ENCODE data around the gene GAS6. TPM values are rescaled to one million over a fixed set of nuclear protein-coding genes. Genes with fewer than 3 reads are reported as not detected.

The GAS6 gene
- 2.5 and 3.9 TPM in 2 replicates for polyA plus RNA-seq

DNA sequence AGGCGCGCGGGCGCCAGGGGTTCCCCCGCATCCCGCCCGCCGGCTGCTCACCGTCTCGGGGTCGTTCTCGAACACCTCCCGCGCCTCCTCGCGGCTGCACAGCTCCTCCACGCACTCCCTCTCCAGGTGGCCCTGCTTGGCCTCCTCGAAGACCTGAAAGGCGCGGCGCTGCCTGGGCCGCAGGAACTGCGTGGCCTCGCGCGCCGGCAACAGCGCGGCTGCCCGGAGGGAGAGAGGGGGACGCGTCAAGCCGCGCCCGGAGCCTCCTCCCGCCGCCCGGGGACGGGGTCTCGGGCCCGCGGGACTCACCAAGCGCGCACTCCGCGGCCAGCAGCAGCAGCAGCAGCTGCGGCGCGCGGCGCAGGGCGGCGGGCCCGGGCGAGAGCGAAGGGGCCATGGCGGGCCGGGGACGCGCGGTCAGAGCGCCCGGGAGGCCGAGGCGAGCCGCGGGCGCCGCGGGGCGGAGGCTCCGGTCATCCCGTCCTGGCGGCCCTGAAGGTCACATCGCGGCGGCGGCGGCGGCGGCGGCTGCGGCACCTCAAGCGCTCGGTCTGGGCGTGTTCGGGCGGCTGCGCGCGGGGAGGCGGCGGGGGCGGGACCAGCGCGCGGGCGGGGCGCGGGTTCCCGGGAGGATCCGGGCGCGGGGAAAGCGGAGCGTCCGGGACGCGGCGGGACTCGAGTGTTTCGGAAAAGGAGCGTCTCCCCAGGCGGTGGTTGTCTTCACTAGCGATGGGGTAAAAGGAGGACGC, at the start of gene GAS6:
GAS6 (minus strand) TSS at position 553 of the 749 bp plus-strand sequence; CDS start at position 397, 156 bp downstream.

Other genes starting within 250 kb of the GAS6 start
- gene ATP4B, start 205.9 kb downstream of the GAS6 start, polyA plus RNA-seq = not detected in 2 replicates
- gene GRK1, start 196.9 kb downstream of the GAS6 start, polyA plus RNA-seq = not detected in 2 replicates
- gene TMEM255B, start 104.8 kb downstream of the GAS6 start, polyA plus RNA-seq = 1.4 TPM in 1 of 2 replicates, not detected in the other
- gene C13orf46, start 110.0 kb upstream of the GAS6 start, polyA plus RNA-seq = not detected in 2 replicates

Measured in Purkinje cell (primary cell).